BLaER1 (cell line): ENCODE data around the gene CRIM1.

ENCODE experiments used
- H3K27ac ChIP-seq: shearing (Covaris generic); formaldehyde crosslinking; 2 replicates; pipeline ENCODE4 v1.8.1; 2022
- H3K27me3 ChIP-seq: shearing (Covaris generic); formaldehyde crosslinking; 2 replicates; pipeline ENCODE4 v1.8.1; 2022
- H3K36me3 ChIP-seq: shearing (Covaris generic); formaldehyde crosslinking; 2 replicates; pipeline ENCODE4 v1.8.1; 2022
- H3K4me1 ChIP-seq: shearing (Covaris generic); formaldehyde crosslinking; 2 replicates; pipeline ENCODE4 v1.8.1; 2022
- H3K4me2 ChIP-seq: shearing (Covaris generic); formaldehyde crosslinking; 2 replicates; pipeline ENCODE4 v1.8.1; 2022
- H3K4me3 ChIP-seq: shearing (Covaris generic); formaldehyde crosslinking; 2 replicates; pipeline ENCODE4 v1.8.1; 2022
- H3K9ac ChIP-seq: shearing (Covaris generic); formaldehyde crosslinking; 2 replicates; pipeline ENCODE4 v1.8.1; 2022
- H3K9me3 ChIP-seq: shearing (Covaris generic); formaldehyde crosslinking; 2 replicates; pipeline ENCODE4 v1.8.1; 2022
- H4K20me1 ChIP-seq: shearing (Covaris generic); formaldehyde crosslinking; 2 replicates; pipeline ENCODE4 v1.8.1; 2022
- Cebpa-rat ChIP-seq: shearing (Covaris generic); IDR thresholded peaks from 2 replicates; pipeline ENCODE4 v1.8.1; 2022

The CRIM1 gene

GRCh38 chr2:36483290-36483689, 127.7 kb downstream of the CRIM1 start:
- H3K4me3 ChIP-seq: no peak overlapping the region
- H3K4me2 ChIP-seq: no peak overlapping the region
- peaks cover 7% of the 10 kb centered on the region; the same call in 1 of the 2 replicates for H3K9me3 ChIP-seq
- no peaks in the 10 kb centered on the region for H3K27me3 ChIP-seq
- no peak for TF ChIP-seq Cebpa-rat
- no peak overlapping the region for H3K27ac ChIP-seq
- peaks cover 14% of the 10 kb centered on the region for H3K4me1 ChIP-seq
- H3K9ac ChIP-seq: no peak overlapping the region
- peaks cover 66% of the 10 kb centered on the region for H3K36me3 ChIP-seq
- no peaks in the 10 kb centered on the region for H4K20me1 ChIP-seq

GRCh38 chr2:36484454-36484853, 128.9 kb downstream of the CRIM1 start:
- Histone ChIP-seq H3K4me1 (peaks cover 14% of the 10 kb centered on the region), H3K4me3 (no peak overlapping the region), H3K36me3 (peaks cover 60% of the 10 kb centered on the region), H3K9me3 (peaks cover 7% of the 10 kb centered on the region; the same call in 1 of the 2 replicates), H3K27me3 (no peaks in the 10 kb centered on the region), H3K9ac (no peak overlapping the region), H3K4me2 (no peak overlapping the region), H4K20me1 (no peaks in the 10 kb centered on the region), H3K27ac (no peak overlapping the region)
- no peak for TF ChIP-seq Cebpa-rat

GRCh38 chr2:36485521-36485920, 129.9 kb downstream of the CRIM1 start:
- Histone ChIP-seq H3K4me2 (no peak overlapping the region), H3K4me3 (no peak overlapping the region), H3K27ac (no peak overlapping the region), H3K36me3 (peaks cover 51% of the 10 kb centered on the region), H3K27me3 (no peaks in the 10 kb centered on the region), H3K9ac (no peak overlapping the region), H3K4me1 (peaks cover 14% of the 10 kb centered on the region), H3K9me3 (peaks cover 7% of the 10 kb centered on the region; the same call in 1 of the 2 replicates), H4K20me1 (no peaks in the 10 kb centered on the region)
- TF ChIP-seq Cebpa-rat: no peak

GRCh38 chr2:36486521-36487044, 131.0 kb downstream of the CRIM1 start:
- Histone ChIP-seq H3K27me3 (no peaks in the 10 kb centered on the region), H3K4me3 (no peak overlapping the region), H3K4me1 (peaks cover 14% of the 10 kb centered on the region), H4K20me1 (no peaks in the 10 kb centered on the region), H3K4me2 (no peak overlapping the region), H3K9ac (no peak overlapping the region), H3K9me3 (peaks cover 7% of the 10 kb centered on the region; the same call in 1 of the 2 replicates), H3K27ac (no peak overlapping the region), H3K36me3 (peaks cover 42% of the 10 kb centered on the region)
- TF ChIP-seq Cebpa-rat: no peak

DNA sequence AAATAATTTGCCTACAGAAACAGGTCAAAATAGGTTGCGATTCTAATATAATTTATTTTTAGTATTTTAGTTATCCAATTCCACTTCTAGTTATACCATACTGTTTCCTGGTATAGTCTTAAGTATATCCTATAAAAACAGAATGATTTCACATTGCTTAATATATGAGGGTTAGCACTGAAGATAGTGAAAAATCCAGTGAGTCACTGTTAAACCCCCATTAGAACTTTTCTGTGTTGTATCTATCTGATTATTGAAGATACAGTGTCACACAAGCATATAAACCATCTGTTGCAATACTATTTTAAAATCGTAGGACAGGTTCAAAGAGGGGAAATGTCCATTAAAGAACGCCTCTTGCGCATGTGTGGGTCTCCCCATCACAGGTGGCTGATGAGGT, 132.4 kb downstream of the CRIM1 start:
- TF ChIP-seq Cebpa-rat: no peak
- no peaks in the 10 kb centered on the region for H4K20me1 ChIP-seq
- peaks cover 2% of the 10 kb centered on the region; the same call in 1 of the 2 replicates for H3K4me1 ChIP-seq
- H3K9ac ChIP-seq: no peak overlapping the region
- no peak overlapping the region for H3K4me2 ChIP-seq
- H3K4me3 ChIP-seq: no peak overlapping the region
- no peak overlapping the region for H3K27ac ChIP-seq
- peaks cover 33% of the 10 kb centered on the region for H3K36me3 ChIP-seq
- H3K9me3 ChIP-seq: peaks cover 7% of the 10 kb centered on the region; the same call in 1 of the 2 replicates
- H3K27me3 ChIP-seq: no peaks in the 10 kb centered on the region

DNA sequence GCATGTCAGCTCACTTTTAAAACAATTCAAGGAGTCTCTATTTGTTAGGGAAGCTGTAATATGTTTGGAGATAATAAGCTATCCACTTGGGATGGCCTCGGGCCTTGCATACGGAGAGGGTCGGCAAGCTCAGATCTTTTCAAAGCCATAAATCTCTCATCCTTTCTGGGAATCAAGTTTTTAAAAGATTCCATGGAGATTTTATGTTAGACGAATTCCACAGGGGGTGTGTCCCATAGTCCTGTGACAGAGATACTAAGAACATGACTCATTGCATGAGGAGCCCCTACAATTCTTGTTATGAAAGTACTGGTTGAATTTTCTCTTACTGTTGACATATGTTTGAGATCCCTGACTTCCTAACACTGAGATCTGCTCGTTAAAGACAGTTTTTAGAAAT, 133.7 kb downstream of the CRIM1 start:
- no peak for TF ChIP-seq Cebpa-rat
- no peaks in the 10 kb centered on the region for H3K27me3 ChIP-seq
- H4K20me1 ChIP-seq: no peaks in the 10 kb centered on the region
- H3K4me3 ChIP-seq: no peak overlapping the region
- no peaks in the 10 kb centered on the region for H3K9me3 ChIP-seq
- H3K9ac ChIP-seq: no peak overlapping the region
- no peaks in the 10 kb centered on the region for H3K4me1 ChIP-seq
- no peak overlapping the region for H3K27ac ChIP-seq
- no peak overlapping the region for H3K4me2 ChIP-seq
- H3K36me3 ChIP-seq: peaks cover 22% of the 10 kb centered on the region; the same call in 1 of the 2 replicates

DNA sequence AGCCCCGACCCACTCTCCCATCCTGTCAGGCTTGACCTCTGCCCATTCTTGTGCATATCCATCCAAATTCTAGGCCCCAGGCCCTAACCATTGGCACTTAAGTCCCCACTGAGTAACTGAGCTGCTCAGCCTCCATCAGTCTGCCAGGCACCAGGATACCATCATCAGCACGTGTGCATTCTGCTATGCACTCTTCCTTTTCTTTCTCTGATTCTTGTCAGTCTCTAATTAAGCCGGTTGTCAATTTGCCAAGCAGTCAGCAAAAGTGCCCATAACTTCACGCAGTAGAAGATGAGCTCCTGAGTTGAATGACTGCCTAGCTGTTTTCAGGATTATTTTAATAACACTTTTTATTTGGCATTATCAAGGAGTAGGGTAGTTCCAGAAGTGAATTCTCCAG, 135.2 kb downstream of the CRIM1 start:
- no peaks in the 10 kb centered on the region for H4K20me1 ChIP-seq
- no peak for TF ChIP-seq Cebpa-rat
- no peak overlapping the region for H3K4me2 ChIP-seq
- H3K9ac ChIP-seq: no peak overlapping the region
- H3K4me1 ChIP-seq: no peaks in the 10 kb centered on the region
- 0 out of 2 replicates have a peak, but pooled peaks cover 9% of the 10 kb centered on the region for H3K36me3 ChIP-seq
- no peaks in the 10 kb centered on the region for H3K27me3 ChIP-seq
- H3K4me3 ChIP-seq: no peak overlapping the region
- H3K9me3 ChIP-seq: no peaks in the 10 kb centered on the region
- no peak overlapping the region for H3K27ac ChIP-seq

DNA sequence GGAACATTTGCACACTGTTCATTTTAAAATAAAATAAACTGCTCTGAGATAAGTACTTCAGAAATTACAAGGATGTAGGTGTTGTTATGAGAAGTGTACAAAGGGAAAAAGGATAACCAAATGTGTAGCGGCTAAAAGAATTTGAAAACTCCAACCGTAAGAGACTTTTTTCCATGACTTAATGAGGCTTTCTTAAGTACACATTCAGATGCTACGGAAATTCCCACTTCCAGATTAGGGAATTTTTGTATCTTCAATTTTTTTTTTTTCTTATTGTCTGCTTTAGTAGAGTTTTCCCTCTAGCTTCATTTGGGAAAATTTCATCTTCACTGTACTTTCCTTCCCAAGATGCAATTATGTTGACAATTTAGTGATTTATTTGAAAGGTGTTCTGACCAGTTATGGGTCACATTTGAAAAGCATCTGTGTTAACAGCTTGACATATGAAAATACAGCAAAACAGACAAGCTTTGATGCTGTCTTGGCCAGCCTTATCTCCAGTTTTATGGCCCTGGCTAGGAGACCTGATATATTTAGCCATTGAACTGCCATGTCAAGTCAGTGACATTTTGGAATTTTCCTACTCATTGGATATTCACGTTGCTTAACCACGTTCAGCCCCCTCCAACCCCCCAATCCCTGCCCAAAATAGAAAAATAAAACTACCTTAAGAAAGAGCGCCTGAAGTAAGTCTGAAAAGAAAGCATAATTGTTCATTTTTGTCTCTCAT, 136.8 kb downstream of the CRIM1 start:
- TF ChIP-seq Cebpa-rat: no peak
- no peaks in the 10 kb centered on the region for H3K27me3 ChIP-seq
- H3K36me3 ChIP-seq: 0 out of 2 replicates have a peak, but pooled peaks cover 9% of the 10 kb centered on the region
- H3K9ac ChIP-seq: no peak overlapping the region
- no peaks in the 10 kb centered on the region for H4K20me1 ChIP-seq
- H3K4me2 ChIP-seq: no peak overlapping the region
- H3K4me1 ChIP-seq: no peaks in the 10 kb centered on the region
- H3K9me3 ChIP-seq: no peaks in the 10 kb centered on the region
- H3K4me3 ChIP-seq: no peak overlapping the region
- H3K27ac ChIP-seq: no peak overlapping the region

- H3K9me3 ChIP-seq: no peaks in the 10 kb centered on the region
- H3K27ac ChIP-seq: no peak overlapping the region
- H3K4me1 ChIP-seq: no peaks in the 10 kb centered on the region
- H3K4me3 ChIP-seq: no peak overlapping the region
- TF ChIP-seq Cebpa-rat: no peak
- no peak overlapping the region for H3K4me2 ChIP-seq
- 0 out of 2 replicates have a peak, but pooled peaks cover 6% of the 10 kb centered on the region for H3K36me3 ChIP-seq
- no peak overlapping the region for H3K9ac ChIP-seq
- no peaks in the 10 kb centered on the region for H4K20me1 ChIP-seq
- no peaks in the 10 kb centered on the region for H3K27me3 ChIP-seq
These were observed 137.7 kb downstream of the CRIM1 start for GRCh38 chr2:36493306-36493705.

- Histone ChIP-seq H3K4me2 (no peak overlapping the region), H3K9ac (no peak overlapping the region), H3K36me3 (peaks cover 20% of the 10 kb centered on the region), H3K4me3 (no peak overlapping the region), H3K4me1 (no peaks in the 10 kb centered on the region), H4K20me1 (no peaks in the 10 kb centered on the region), H3K27me3 (no peaks in the 10 kb centered on the region), H3K9me3 (no peaks in the 10 kb centered on the region), H3K27ac (no peak overlapping the region)
- TF ChIP-seq Cebpa-rat: no peak
These were observed 142.1 kb downstream of the CRIM1 start for GRCh38 chr2:36497570-36498163.
